Left lobe of liver (tissue), 2 donors: ENCODE data around the gene CCDC106. TPM values are rescaled to one million over a fixed set of nuclear protein-coding genes. Genes with fewer than 3 reads are reported as not detected.

Experiments used
- ATAC-seq: fragments of 200-7000 bp; cut with Tn5 transposase; one replicate; pipeline ENCODE4 v1.9.1; 2020; ENCODE audit warnings: mild to moderate bottlenecking, moderate library complexity
- DNase-seq: peaks from one replicate; pipeline ENCODE4 v3.0.0-alpha.2; 2020; ENCODE audit warnings: low spot score
- total RNA-seq: library from RNA; stranded (reverse); gene quantifications from one replicate; pipeline ENCODE4 v1.2.1, GENCODE V29; 2021
- donor health status: DM: no; HTN: no; CAD: no; lungs with moderate emphysema.
- donor health status: DM: no; HTN: yes; CAD: no.

The CCDC106 gene
- total RNA-seq, 1 donor from 2014 or later, result 13.5 TPM

- DNase-seq (no peak), ATAC-seq (no peak)
Observed at GRCh38 chr19:55666343-55667005, 18.5 kb downstream of the CCDC106 start.

DNA sequence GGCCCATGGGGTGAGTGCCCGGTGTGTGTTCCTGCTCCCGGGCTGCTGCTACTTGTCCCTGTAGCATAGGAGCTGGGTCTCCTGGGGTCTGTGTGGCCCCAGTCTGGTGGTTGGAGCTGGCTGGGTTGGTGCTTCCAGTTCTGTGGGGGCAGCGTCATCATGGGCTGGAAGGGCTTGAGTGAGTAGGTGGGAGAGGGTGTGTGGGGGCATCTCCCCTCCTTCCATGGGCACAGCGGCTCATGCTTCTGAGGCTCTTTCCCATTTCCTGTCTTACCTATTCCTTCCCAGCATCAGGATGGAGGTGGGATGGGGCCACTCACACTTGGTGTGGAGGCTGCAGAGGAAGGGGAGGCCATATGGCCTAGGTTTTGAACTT, 19.0 kb downstream of the CCDC106 start:
- no peak for DNase-seq
- no peak for ATAC-seq

DNA sequence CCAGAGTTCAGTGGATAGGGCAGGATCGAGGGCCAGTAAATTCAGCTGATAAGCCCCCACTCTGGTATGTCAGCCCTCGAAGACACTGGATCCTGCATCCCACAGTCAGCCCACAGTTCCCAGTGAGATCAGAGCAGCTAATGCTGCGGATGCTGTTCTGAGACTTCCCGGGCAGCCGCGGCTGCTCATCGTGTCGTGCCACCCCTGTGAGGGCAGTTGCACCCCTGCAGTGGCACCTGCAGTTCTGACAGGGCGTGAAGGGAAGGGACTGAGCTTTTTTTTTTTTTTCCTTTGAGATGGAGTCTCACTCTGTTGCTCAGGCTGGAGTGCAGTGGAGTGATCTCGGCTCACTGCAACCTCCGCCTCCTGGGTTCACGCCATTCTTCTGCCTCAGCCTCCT, 19.5 kb downstream of the CCDC106 start:
- DNase-seq (no peak), ATAC-seq (no peak)

GRCh38 chr19:55667958-55668357, 19.9 kb downstream of the CCDC106 start:
- no peak for ATAC-seq
- no peak for DNase-seq

- no peak for DNase-seq
- ATAC-seq, result no peak
Observed at GRCh38 chr19:55668603-55669348, 20.8 kb downstream of the CCDC106 start.

DNA sequence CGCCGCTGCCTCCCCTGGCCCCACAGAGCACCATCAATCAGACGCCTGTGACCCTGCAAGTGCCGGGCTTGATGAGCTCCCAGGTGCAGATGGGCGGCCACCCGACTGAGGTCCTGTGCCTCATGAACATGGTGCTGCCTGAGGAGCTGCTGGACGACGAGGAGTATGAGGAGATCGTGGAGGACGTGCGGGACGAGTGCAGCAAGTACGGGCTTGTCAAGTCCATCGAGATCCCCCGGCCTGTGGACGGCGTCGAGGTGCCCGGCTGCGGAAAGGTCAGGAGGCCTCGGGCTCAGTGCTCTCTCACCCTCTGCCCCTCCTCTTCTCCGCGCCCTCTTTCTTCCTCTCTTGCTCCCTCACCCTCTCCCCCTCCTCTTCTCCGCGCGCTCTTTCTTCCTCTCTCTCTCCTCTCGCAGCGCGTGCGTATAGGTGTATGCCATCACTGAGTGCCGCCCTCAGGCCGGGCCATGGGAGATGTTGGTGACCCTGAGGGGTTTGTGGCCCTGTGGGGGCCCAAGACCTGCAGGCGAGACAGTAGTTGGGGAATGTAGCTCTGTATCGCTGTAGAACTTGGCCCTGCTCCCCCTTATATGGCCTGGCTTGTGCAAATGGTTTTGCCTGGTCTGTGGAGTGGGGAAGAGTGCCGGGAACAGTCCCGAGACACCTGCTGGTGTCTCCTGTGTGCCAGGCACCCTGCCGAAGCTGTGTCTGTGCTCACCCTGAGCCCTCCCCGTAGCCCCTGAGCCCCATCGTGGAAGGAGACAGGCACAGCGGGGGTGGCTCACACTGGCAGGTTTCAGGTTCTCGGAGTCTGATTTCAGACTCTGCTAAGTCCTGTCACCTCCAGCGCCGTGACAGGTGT, 21.6 kb downstream of the CCDC106 start:
- no peak for ATAC-seq

GRCh38 chr19:55670280-55671053, 22.5 kb downstream of the CCDC106 start:
- ATAC-seq (no peak), DNase-seq (peak; percentile 68)

More for the DNA sequence above, 21.6 kb downstream of the CCDC106 start:
- no peak for DNase-seq

DNA sequence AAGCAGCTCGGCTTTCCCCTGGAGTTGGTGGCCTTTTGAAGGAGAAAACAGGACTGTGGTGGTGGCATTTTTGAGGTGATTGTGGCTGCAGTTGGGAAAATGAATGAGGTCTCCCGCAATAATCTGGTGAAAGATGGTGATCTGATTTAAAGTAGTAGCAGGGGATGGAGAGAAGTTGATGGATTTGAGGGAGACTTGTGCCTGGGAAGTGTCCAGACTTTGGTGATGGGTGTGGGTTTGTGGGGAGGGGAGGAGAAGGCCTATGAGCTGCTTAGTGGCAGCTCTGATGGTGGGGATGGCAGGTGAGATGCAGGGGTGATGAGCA, 23.0 kb downstream of the CCDC106 start:
- ATAC-seq, result no peak
- no peak for DNase-seq

GRCh38 chr19:55672418-55672817, 24.4 kb downstream of the CCDC106 start:
- ATAC-seq (no peak), DNase-seq (no peak)

- no peak for ATAC-seq
Observed at GRCh38 chr19:55673465-55673864, 25.5 kb downstream of the CCDC106 start.

DNA sequence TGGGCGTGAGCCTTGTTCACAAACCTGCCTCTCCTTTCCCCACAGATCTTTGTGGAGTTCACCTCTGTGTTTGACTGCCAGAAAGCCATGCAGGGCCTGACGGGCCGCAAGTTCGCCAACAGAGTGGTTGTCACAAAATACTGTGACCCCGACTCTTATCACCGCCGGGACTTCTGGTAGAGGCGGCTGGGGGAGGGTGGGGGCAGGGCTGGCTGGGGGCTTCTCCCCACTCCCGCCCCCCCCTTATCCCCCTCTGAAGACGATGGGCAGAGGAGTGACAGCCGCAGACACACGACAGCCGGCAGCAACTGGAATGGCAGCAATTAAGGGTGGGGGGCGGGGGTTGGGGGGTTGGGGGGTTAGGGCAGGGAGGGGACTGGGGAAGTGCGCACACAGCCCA, 25.9 kb downstream of the CCDC106 start:
- ATAC-seq (no peak), DNase-seq (no peak)

More at GRCh38 chr19:55673465-55673864, 25.5 kb downstream of the CCDC106 start:
- no peak for DNase-seq

DNA sequence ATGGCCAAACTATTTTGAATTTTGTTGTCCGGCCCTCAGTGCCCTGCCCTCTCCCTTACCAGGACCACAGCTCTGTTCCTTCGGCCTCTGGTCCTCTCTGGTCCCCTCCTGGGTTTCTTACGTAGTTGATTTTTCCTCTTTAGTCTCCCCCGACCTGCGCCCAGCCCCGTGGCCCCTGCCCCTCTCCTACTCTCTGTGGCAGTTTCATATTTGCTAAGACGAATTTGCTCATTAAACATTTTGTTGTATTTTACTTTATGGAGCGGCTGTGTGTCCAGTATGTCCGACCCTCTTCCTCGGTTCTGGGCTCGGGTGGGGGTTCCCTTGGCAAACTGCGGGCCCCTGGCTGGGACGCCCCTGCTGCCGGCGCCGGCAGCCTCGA, 26.4 kb downstream of the CCDC106 start:
- ATAC-seq (no peak), DNase-seq (no peak)

- ATAC-seq, result peak; percentile 87
- peak; percentile 97 for DNase-seq
Observed at GRCh38 chr19:55674841-55675660, 27.0 kb downstream of the CCDC106 start, which contains the start of gene EPN1. TSS of gene EPN1 (plus strand) at chr19:55675226. CDS start at chr19:55678628, 3,402 bp downstream.

GRCh38 chr19:55675661-55676354, 27.8 kb downstream of the CCDC106 start:
- DNase-seq, result no peak
- no peak for ATAC-seq

GRCh38 chr19:55676383-55676782, 28.4 kb downstream of the CCDC106 start:
- ATAC-seq, result peak; percentile 15

GRCh38 chr19:55676889-55677505, 29.0 kb downstream of the CCDC106 start:
- ATAC-seq (no peak), DNase-seq (no peak)

More at GRCh38 chr19:55676383-55676782, 28.4 kb downstream of the CCDC106 start:
- DNase-seq, result peak; percentile 75

DNA sequence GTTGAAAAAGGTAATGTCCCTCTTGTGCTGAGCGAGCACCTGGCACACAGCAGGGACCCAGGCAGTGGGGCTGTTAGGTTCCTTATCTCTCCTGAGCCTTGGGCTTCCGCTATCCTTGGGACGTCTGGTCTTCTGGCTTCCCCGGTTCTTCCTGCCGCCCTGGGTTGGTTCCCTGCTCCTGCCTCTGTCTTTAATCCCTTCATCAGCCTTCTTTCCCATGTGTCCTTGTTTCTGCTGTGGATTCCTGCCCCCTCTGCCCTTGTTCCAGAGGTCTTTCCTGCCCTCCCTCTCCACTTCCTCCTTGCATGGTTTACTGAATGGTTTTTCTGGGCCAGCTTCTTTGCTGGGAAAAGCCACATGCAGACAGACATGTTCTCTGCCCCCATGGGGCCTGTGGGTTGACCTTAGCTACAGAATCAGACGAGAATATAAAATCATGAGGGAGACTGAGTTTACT, 29.6 kb downstream of the CCDC106 start:
- peak; percentile 3 for ATAC-seq
- no peak for DNase-seq

GRCh38 chr19:55678121-55678671, 30.2 kb downstream of the CCDC106 start:
- ATAC-seq, result peak; percentile 27
- DNase-seq, result peak; percentile 59
